H9 (cell line): ENCODE data around the gene RYR1. TPM values are rescaled to one million over a fixed set of nuclear protein-coding genes. Genes with fewer than 3 reads are reported as not detected.

Experiments
- DNase-seq: peaks from one replicate; pipeline ENCODE4 v3.0.0-alpha.2; 2017
- H2AFZ ChIP-seq: one replicate; pipeline ENCODE4 v1.6.1; 2013; ENCODE audit warnings: mild to moderate bottlenecking, low read length, control low read depth, moderate library complexity
- H2AK5ac ChIP-seq: 2 replicates; pipeline ENCODE4 v1.6.1; 2013; ENCODE audit warnings: low read length, control low read depth, mixed read lengths; ENCODE audit not compliant: insufficient read length
- H2BK120ac ChIP-seq: one replicate; pipeline ENCODE4 v1.6.1; 2013; ENCODE audit warnings: low read depth, mild to moderate bottlenecking, low read length, control low read depth, inconsistent platforms; ENCODE audit not compliant: poor library complexity, severe bottlenecking
- H2BK12ac ChIP-seq: 2 replicates; pipeline ENCODE4 v1.6.1; 2013; ENCODE audit warnings: low read length, control low read depth, mixed read lengths, low read depth; ENCODE audit not compliant: insufficient read length
- H2BK15ac ChIP-seq: 2 replicates; pipeline ENCODE4 v1.6.1; 2013; ENCODE audit warnings: low read depth, low read length, control low read depth
- H2BK20ac ChIP-seq: one replicate; pipeline ENCODE4 v1.6.1; 2013; ENCODE audit warnings: low read depth, mild to moderate bottlenecking, low read length, control low read depth, inconsistent platforms; ENCODE audit not compliant: poor library complexity, severe bottlenecking
- H2BK5ac ChIP-seq: 2 replicates; pipeline ENCODE4 v1.6.1; 2013; ENCODE audit warnings: low read length, control low read depth, mixed read lengths; ENCODE audit not compliant: insufficient read length
- H3K14ac ChIP-seq: 2 replicates; pipeline ENCODE4 v1.6.1; 2013; ENCODE audit warnings: low read length, control low read depth; ENCODE audit not compliant: insufficient read depth
- H3K18ac ChIP-seq: 2 replicates; pipeline ENCODE4 v1.6.1; 2013; ENCODE audit warnings: low read depth, mild to moderate bottlenecking, mixed read lengths, low read length, control low read depth; ENCODE audit not compliant: insufficient read length
- H3K23ac ChIP-seq: 2 replicates; pipeline ENCODE4 v1.6.1; 2013; ENCODE audit warnings: low read length, control low read depth, mixed read lengths, low read depth; ENCODE audit not compliant: insufficient read length
- H3K23me2 ChIP-seq: 2 replicates; pipeline ENCODE4 v1.6.1; 2013; ENCODE audit warnings: low read depth, mild to moderate bottlenecking, mixed read lengths, low read length, control low read depth; ENCODE audit not compliant: insufficient read length, poor library complexity, severe bottlenecking
- H3K27ac ChIP-seq: 2 replicates; pipeline ENCODE4 v1.5.1; 2013; ENCODE audit warnings: low read length, control low read depth, mixed read lengths, low read depth; ENCODE audit not compliant: insufficient read length
- H3K27me3 ChIP-seq: 2 replicates; pipeline ENCODE4 v1.6.1; 2013; ENCODE audit warnings: low read length, control low read depth, inconsistent platforms; ENCODE audit not compliant: insufficient read depth
- H3K4ac ChIP-seq: 2 replicates; pipeline ENCODE4 v1.6.1; 2013; ENCODE audit warnings: low read depth, mild to moderate bottlenecking, control low read depth, inconsistent platforms, low read length, moderate library complexity
- H3K4me1 ChIP-seq: 2 replicates; pipeline ENCODE4 v1.6.1; 2013; ENCODE audit warnings: low read length, control low read depth, inconsistent platforms; ENCODE audit not compliant: insufficient read depth
- H3K4me2 ChIP-seq: 2 replicates; pipeline ENCODE4 v1.6.1; 2013; ENCODE audit warnings: low read length, control low read depth, mixed read lengths; ENCODE audit not compliant: insufficient read length, insufficient read depth
- H3K56ac ChIP-seq: 2 replicates; pipeline ENCODE4 v1.6.1; 2013; ENCODE audit warnings: low read depth, mild to moderate bottlenecking, mixed read lengths, low read length, control low read depth; ENCODE audit not compliant: insufficient read length
- H3K79me1 ChIP-seq: 2 replicates; pipeline ENCODE4 v1.6.1; 2013; ENCODE audit warnings: low read depth, mild to moderate bottlenecking, moderate library complexity, low read length, control low read depth, inconsistent platforms; ENCODE audit not compliant: insufficient read depth, poor library complexity, severe bottlenecking
- H3K79me2 ChIP-seq: 2 replicates; pipeline ENCODE4 v1.6.1; 2013; ENCODE audit warnings: low read length, control low read depth, inconsistent platforms; ENCODE audit not compliant: insufficient read depth
- H3K9ac ChIP-seq: 2 replicates; pipeline ENCODE4 v1.6.1; 2013; ENCODE audit warnings: low read length, control low read depth, mixed read lengths; ENCODE audit not compliant: insufficient read length; ENCODE audit errors: extremely low read depth
- H3K9me3 ChIP-seq: one replicate; pipeline ENCODE4 v1.6.1; 2013; ENCODE audit warnings: low read depth, low read length, inconsistent platforms; ENCODE audit not compliant: control insufficient read depth
- H3T11ph ChIP-seq: one replicate; pipeline ENCODE4 v1.6.1; 2013; ENCODE audit warnings: mild to moderate bottlenecking, low read length, control low read depth, inconsistent platforms
- H4K20me1 ChIP-seq: one replicate; pipeline ENCODE4 v1.6.1; 2013; ENCODE audit not compliant: control insufficient read depth, insufficient read length, insufficient read depth
- H4K5ac ChIP-seq: 2 replicates; pipeline ENCODE4 v1.6.1; 2013; ENCODE audit warnings: low read depth, mild to moderate bottlenecking, mixed read lengths, low read length, control low read depth; ENCODE audit not compliant: insufficient read length
- H4K8ac ChIP-seq: replicated peaks from 2 replicates; pipeline ENCODE4 v1.6.1; 2013; ENCODE audit warnings: low read length, control low read depth, mixed read lengths, low read depth; ENCODE audit not compliant: insufficient read length
- H4K91ac ChIP-seq: 2 replicates; pipeline ENCODE4 v1.6.1; 2013; ENCODE audit warnings: low read depth, mild to moderate bottlenecking, moderate library complexity, mixed read lengths, low read length, control low read depth; ENCODE audit not compliant: insufficient read length
- H3K27ac Mint-ChIP-seq, 3 experiments: 2 replicates in 2 of 3; 3 replicates in 1 of 3; pipeline ENCODE4 v1.8.0; 2020 to 2021; ENCODE audit warnings: mixed read lengths in 3 of 3, mild to moderate bottlenecking in 1 of 3, moderate library complexity in 1 of 3
- H3K27me3 Mint-ChIP-seq: 2 replicates; pipeline ENCODE4 v1.8.0; 2021; ENCODE audit warnings: low read depth, mild to moderate bottlenecking, moderate library complexity, mixed read lengths
- H3K36me3 Mint-ChIP-seq, 3 experiments: 2 replicates in 2 of 3; 3 replicates in 1 of 3; pipeline ENCODE4 v1.8.0; 2020 to 2021; ENCODE audit warnings: low read depth in 3 of 3, mixed read lengths in 3 of 3; ENCODE audit not compliant: insufficient read depth in 1 of 3
- H3K4me1 Mint-ChIP-seq, 2 experiments: 2 replicates each; pipeline ENCODE4 v1.8.0; 2020; ENCODE audit warnings: mixed read lengths in 2 of 2
- H3K4me3 Mint-ChIP-seq, 2 experiments: 2 replicates in 1 of 2; 3 replicates in 1 of 2; pipeline ENCODE4 v1.8.0; 2020 to 2021; ENCODE audit warnings: mild to moderate bottlenecking in 2 of 2, mixed read lengths in 2 of 2, moderate library complexity in 1 of 2
- H3K9me3 Mint-ChIP-seq, 2 experiments: 2 replicates in 1 of 2; 3 replicates in 1 of 2; pipeline ENCODE4 v1.8.0; 2020; ENCODE audit warnings: mild to moderate bottlenecking in 2 of 2, mixed read lengths in 2 of 2, moderate library complexity in 1 of 2
- WGBS: extraction: QIAGEN DNeasy Blood & Tissue Kit; methylation state at CpG from one replicate; pipeline ENCODE4 v1.1.7; 2013; ENCODE audit warnings: missing lambda C conversion rate, low lambda C conversion rate, mixed read lengths; ENCODE audit not compliant: insufficient read length; ENCODE audit errors: extremely low coverage; 5-methylcytosine and 5-hydroxymethylcytosine counted together
- total RNA-seq: library from RNA; stranded (reverse); gene quantifications from 2 replicates; pipeline ENCODE4 v1.2.1, GENCODE V29; 2021
- TF ChIP-seq, protein P1 (sequence below): fragments of 200-600 bp; sonication (generic); conservative IDR thresholded peaks from 3 replicates; pipeline ENCODE4 v1.8.0; 2021; ENCODE audit warnings: antibody characterized with exemption, mild to moderate bottlenecking

The RYR1 gene
- total RNA-seq, 1 experiment from 2014 or later, result 8.9 TPM

- Histone ChIP-seq H4K5ac (no peak overlapping the region), H4K8ac (no peak overlapping the region), H4K91ac (no peak overlapping the region), H2AFZ (no peak overlapping the region), H3K79me2 (no peaks in the 10 kb centered on the region), H3K56ac (no peak overlapping the region), H3K79me1 (no peaks in the 10 kb centered on the region), H2AK5ac (no peak overlapping the region), H3K27ac (no peak overlapping the region), H2BK120ac (no peak overlapping the region), H3K9ac (no peak overlapping the region), H3K9me3 (peaks cover 16% of the 10 kb centered on the region), H2BK5ac (no peak overlapping the region), H3K23me2 (no peaks in the 10 kb centered on the region), H2BK20ac (no peak overlapping the region), H3K4me2 (no peak overlapping the region), H4K20me1 (no peaks in the 10 kb centered on the region), H3K14ac (no peak overlapping the region), H3K4ac (no peak overlapping the region), H2BK15ac (no peak overlapping the region), H3K18ac (no peak overlapping the region), H2BK12ac (no peak overlapping the region), H3K4me1 (no peaks in the 10 kb centered on the region), H3K23ac (no peak overlapping the region), H3T11ph (no peak overlapping the region), H3K27me3 (no peaks in the 10 kb centered on the region; the same call in 1 of the 2 replicates)
- H3K27me3 Mint-ChIP-seq, result no peaks in the 10 kb centered on the region
- WGBS, result no CpG with 5 or more reads among the region's 3 CpGs
- H3K9me3 Mint-ChIP-seq, result peaks cover 20 to 27% of the 10 kb centered on the region in 2 experiments
- no peak overlapping the region for H3K27ac Mint-ChIP-seq
- no peaks in the 10 kb centered on the region for H3K4me1 Mint-ChIP-seq
- TF ChIP-seq, protein P1, sequence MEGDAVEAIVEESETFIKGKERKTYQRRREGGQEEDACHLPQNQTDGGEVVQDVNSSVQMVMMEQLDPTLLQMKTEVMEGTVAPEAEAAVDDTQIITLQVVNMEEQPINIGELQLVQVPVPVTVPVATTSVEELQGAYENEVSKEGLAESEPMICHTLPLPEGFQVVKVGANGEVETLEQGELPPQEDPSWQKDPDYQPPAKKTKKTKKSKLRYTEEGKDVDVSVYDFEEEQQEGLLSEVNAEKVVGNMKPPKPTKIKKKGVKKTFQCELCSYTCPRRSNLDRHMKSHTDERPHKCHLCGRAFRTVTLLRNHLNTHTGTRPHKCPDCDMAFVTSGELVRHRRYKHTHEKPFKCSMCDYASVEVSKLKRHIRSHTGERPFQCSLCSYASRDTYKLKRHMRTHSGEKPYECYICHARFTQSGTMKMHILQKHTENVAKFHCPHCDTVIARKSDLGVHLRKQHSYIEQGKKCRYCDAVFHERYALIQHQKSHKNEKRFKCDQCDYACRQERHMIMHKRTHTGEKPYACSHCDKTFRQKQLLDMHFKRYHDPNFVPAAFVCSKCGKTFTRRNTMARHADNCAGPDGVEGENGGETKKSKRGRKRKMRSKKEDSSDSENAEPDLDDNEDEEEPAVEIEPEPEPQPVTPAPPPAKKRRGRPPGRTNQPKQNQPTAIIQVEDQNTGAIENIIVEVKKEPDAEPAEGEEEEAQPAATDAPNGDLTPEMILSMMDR, result no peak
- no peak for DNase-seq
- no peak overlapping the region for H3K4me3 Mint-ChIP-seq
- H3K36me3 Mint-ChIP-seq, result peaks cover 36 to 44% (median 43%) of the 10 kb centered on the region in 3 experiments
Observed at GRCh38 chr19:38538386-38538785, 104.9 kb downstream of the RYR1 start.
